ENCODE data around the gene ARHGEF38. TPM values are rescaled to one million over a fixed set of nuclear protein-coding genes. Genes with fewer than 3 reads are reported as not detected.

The ARHGEF38 gene
- total and polyA plus RNA-seq, 4 donors: 0.03 to 0.92 (median 0.37) TPM

DNA sequence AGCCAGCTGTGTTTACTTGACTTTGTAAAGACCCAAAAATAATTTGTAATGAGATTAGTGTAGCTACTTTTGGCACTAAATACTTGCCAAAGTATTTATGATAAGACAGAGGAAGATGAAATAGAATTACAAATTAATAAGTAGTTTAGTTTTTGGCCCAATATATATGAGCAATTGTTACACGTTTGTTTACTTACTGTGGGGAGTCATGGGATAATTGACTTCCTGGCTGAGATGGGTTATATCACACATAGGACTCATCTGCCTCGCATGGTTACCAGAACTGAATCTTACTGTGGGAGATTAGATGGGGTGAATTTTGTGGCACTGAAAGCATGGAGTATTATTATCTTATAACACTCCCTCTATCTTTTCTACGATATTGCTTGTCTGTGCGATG lies 89.4 kb downstream of the ARHGEF38 start:
- Histone ChIP-seq H3K9ac (ENCODE audit: low read depth in 1 of 2, low read length in 2 of 2) (no peak overlapping the region), H3K36me3 (ENCODE audit: control insufficient read depth in 4 of 4, insufficient read depth in 3 of 4, low read depth in 1 of 4, low read length in 3 of 4) (no peaks in the 10 kb centered on the region), H3K4me1 (ENCODE audit: control insufficient read depth in 4 of 4, insufficient read depth in 4 of 4, low read length in 3 of 4) (peaks cover 0 to 4% (median under 1%) of the 10 kb centered on the region in 4 donors), H3K4me3 (ENCODE audit: low read depth in 1 of 3, low read length in 3 of 3) (no peak overlapping the region), H3K9me3 (ENCODE audit: control insufficient read depth in 4 of 4, low read length in 3 of 4) (no peaks in the 10 kb centered on the region), H3K27ac (ENCODE audit: low read depth in 1 of 2, low read length in 2 of 2) (no peak overlapping the region), H3K27me3 (ENCODE audit: control insufficient read depth in 4 of 4, insufficient read depth in 4 of 4, low read length in 3 of 4) (no peaks in the 10 kb centered on the region)
- no peak for TF ChIP-seq HNF4A (conservative IDR thresholded peaks at IDR 0.05)
- TF ChIP-seq FOXA1 (IDR thresholded peaks at IDR 0.05): no peak
- TF ChIP-seq JUND (IDR thresholded peaks at IDR 0.05): no peak
- TF ChIP-seq NR2F2 (IDR thresholded peaks at IDR 0.05): no peak
- no peak for TF ChIP-seq RAD21 (IDR thresholded peaks at IDR 0.05)
- TF ChIP-seq SP1 (IDR thresholded peaks at IDR 0.05): no peak
- TF ChIP-seq, protein P1, sequence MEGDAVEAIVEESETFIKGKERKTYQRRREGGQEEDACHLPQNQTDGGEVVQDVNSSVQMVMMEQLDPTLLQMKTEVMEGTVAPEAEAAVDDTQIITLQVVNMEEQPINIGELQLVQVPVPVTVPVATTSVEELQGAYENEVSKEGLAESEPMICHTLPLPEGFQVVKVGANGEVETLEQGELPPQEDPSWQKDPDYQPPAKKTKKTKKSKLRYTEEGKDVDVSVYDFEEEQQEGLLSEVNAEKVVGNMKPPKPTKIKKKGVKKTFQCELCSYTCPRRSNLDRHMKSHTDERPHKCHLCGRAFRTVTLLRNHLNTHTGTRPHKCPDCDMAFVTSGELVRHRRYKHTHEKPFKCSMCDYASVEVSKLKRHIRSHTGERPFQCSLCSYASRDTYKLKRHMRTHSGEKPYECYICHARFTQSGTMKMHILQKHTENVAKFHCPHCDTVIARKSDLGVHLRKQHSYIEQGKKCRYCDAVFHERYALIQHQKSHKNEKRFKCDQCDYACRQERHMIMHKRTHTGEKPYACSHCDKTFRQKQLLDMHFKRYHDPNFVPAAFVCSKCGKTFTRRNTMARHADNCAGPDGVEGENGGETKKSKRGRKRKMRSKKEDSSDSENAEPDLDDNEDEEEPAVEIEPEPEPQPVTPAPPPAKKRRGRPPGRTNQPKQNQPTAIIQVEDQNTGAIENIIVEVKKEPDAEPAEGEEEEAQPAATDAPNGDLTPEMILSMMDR (IDR thresholded peaks at IDR 0.05; ENCODE audit: low read depth, low read length, missing input control): no peak
- TF ChIP-seq, protein P2, sequence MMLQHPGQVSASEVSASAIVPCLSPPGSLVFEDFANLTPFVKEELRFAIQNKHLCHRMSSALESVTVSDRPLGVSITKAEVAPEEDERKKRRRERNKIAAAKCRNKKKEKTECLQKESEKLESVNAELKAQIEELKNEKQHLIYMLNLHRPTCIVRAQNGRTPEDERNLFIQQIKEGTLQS (IDR thresholded peaks at IDR 0.05): no peak
- no peak for TF ChIP-seq YY1 (IDR thresholded peaks at IDR 0.05)
- TF ChIP-seq ZBTB33 (IDR thresholded peaks at IDR 0.05): no peak
- no peak for TF ChIP-seq EGR1 (IDR thresholded peaks at IDR 0.05; ENCODE audit: low read depth in 2 of 2)
- TF ChIP-seq RXRA (IDR thresholded peaks at IDR 0.05): no peak
- no peak for TF ChIP-seq GABPA (IDR thresholded peaks at IDR 0.05 in 1 of 2, conservative IDR thresholded peaks at IDR 0.05 in 1 of 2)
- no peak for TF ChIP-seq MAX (IDR thresholded peaks at IDR 0.05)
- TF ChIP-seq FOXA2 (IDR thresholded peaks at IDR 0.05): no peak
- TF ChIP-seq REST (IDR thresholded peaks at IDR 0.05): no peak
- TF ChIP-seq HNF4G (IDR thresholded peaks at IDR 0.05): no peak
- TF ChIP-seq TAF1 (conservative IDR thresholded peaks at IDR 0.05): no peak
- DNase-seq (ENCODE audit: low spot score): no peak
- WGBS: 80% methylated on average over 4 of the region's 4 CpGs

Measured in liver (tissue), 9 donors.